Astrocyte (in vitro differentiated cells and primary cell): Measurements from ENCODE around the gene KNOP1. TPM values are rescaled to one million over a fixed set of nuclear protein-coding genes. Genes with fewer than 3 reads are reported as not detected.

ENCODE experiments used
- DNase-seq: peaks from one replicate; pipeline ENCODE4 v3.0.0-alpha.2; 2010; ENCODE audit warnings: low read depth
- FAIRE-seq: peaks from 2 replicates; lab custom pipeline; 2011; peaks lifted over from hg19 to GRCh38; lab: Jason Lieb, UNC
- H2AFZ ChIP-seq: 2 replicates; pipeline ENCODE4 v1.6.0; 2012; ENCODE audit warnings: low read depth, low read length, inconsistent platforms
- H3K27ac ChIP-seq: 2 replicates; pipeline ENCODE4 v1.5.1; 2011; ENCODE audit warnings: low read depth, low read length, inconsistent platforms
- H3K27me3 ChIP-seq: 2 replicates; pipeline ENCODE4 v1.6.0; 2011; ENCODE audit warnings: low read length, inconsistent platforms; ENCODE audit not compliant: insufficient read depth
- H3K36me3 ChIP-seq: 2 replicates; pipeline ENCODE4 v1.5.1; 2011; ENCODE audit warnings: low read length, inconsistent platforms; ENCODE audit not compliant: insufficient read depth
- H3K4me1 ChIP-seq: 2 replicates; pipeline ENCODE4 v1.5.1; 2011; ENCODE audit warnings: low read length, inconsistent platforms; ENCODE audit not compliant: insufficient read depth
- H3K4me2 ChIP-seq: 2 replicates; pipeline ENCODE4 v1.6.0; 2012; ENCODE audit warnings: low read length, inconsistent platforms
- H3K4me3 ChIP-seq: 2 replicates; pipeline ENCODE4 v1.5.1; 2011; ENCODE audit warnings: low read depth, mild to moderate bottlenecking, low read length, inconsistent platforms; ENCODE audit not compliant: insufficient read depth
- H3K79me2 ChIP-seq: 2 replicates; pipeline ENCODE4 v1.6.0; 2012; ENCODE audit warnings: mild to moderate bottlenecking, low read length, inconsistent platforms; ENCODE audit not compliant: insufficient read depth
- H3K9ac ChIP-seq: 2 replicates; pipeline ENCODE4 v1.6.0; 2012; ENCODE audit warnings: mild to moderate bottlenecking, low read length, inconsistent platforms
- H3K9me3 ChIP-seq: 2 replicates; pipeline ENCODE4 v1.5.1; 2012; ENCODE audit warnings: low read depth, mild to moderate bottlenecking, low read length, inconsistent platforms; ENCODE audit not compliant: insufficient read depth
- H4K20me1 ChIP-seq: 2 replicates; pipeline ENCODE4 v1.6.0; 2012; ENCODE audit warnings: low read length, inconsistent platforms; ENCODE audit not compliant: insufficient read depth
- H3K27ac Mint-ChIP-seq: one replicate; pipeline ENCODE4 v1.8.0; 2021; ENCODE audit warnings: mild to moderate bottlenecking, mixed read lengths; ENCODE audit not compliant: unreplicated experiment
- H3K27me3 Mint-ChIP-seq: one replicate; pipeline ENCODE4 v1.8.0; 2021; ENCODE audit warnings: low read depth, mixed read lengths; ENCODE audit not compliant: unreplicated experiment
- H3K36me3 Mint-ChIP-seq: one replicate; pipeline ENCODE4 v1.8.0; 2021; ENCODE audit warnings: low read depth, mixed read lengths; ENCODE audit not compliant: unreplicated experiment
- H3K4me1 Mint-ChIP-seq: one replicate; pipeline ENCODE4 v1.8.0; 2021; ENCODE audit warnings: low read depth, mixed read lengths; ENCODE audit not compliant: unreplicated experiment
- H3K4me3 Mint-ChIP-seq: one replicate; pipeline ENCODE4 v1.8.0; 2021; ENCODE audit warnings: mild to moderate bottlenecking, moderate library complexity, mixed read lengths; ENCODE audit not compliant: unreplicated experiment
- H3K9me3 Mint-ChIP-seq: one replicate; pipeline ENCODE4 v1.8.0; 2021; ENCODE audit warnings: mild to moderate bottlenecking, mixed read lengths; ENCODE audit not compliant: unreplicated experiment
- EZH2 ChIP-seq: IDR thresholded peaks from 2 replicates; pipeline ENCODE4 v1.6.1; 2012; ENCODE audit warnings: mild to moderate bottlenecking, low read length, inconsistent platforms; ENCODE audit not compliant: insufficient read depth
- total RNA-seq: library from RNA; stranded (reverse); gene quantifications from 2 replicates; pipeline ENCODE4 v1.2.1, GENCODE V29; 2021
- TF ChIP-seq, protein P1 (sequence below): IDR thresholded peaks from 2 replicates; pipeline ENCODE4 v1.5.1; 2011; ENCODE audit warnings: low read depth, mild to moderate bottlenecking, inconsistent platforms, low read length, moderate library complexity; ENCODE audit not compliant: insufficient read depth

Gene KNOP1
- total RNA-seq, 1 donor from 2014 or later: 22.9 TPM

DNA sequence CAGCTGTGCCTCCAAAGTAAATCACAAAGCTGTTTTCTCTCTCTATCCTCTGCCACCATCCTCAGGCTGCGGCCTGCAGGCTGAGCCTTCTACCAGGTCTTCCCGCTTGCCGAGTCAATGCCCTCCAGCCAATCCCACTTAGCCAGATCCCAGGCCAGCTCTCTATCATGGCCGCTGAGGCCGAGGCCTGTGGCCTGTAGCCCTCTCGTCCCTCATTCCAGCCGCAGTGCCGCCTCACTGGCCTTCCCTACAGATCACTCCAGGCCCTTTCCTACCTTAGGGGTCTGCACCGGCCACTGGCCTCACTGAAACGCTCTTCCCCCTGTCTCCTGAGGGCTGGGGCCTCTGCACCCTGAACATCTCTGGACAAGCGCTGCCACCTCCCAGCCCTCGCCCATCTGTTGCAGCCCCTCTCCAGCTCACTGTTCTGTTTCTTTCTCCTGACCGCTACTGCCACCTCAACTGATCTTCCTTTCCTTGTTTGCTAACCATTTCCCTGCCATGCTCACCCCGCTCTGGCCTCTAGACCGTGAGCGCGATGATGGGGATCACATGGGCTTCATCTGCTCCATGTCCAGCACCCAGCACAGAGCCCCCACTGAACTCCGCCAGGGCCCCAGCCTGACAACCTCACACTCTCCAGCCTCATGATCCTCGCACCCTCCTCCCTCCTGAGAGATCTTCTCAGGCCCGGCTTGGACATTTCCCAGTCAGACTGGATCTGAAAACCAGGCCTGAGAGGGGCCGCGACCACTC lies 8.5 kb downstream of the KNOP1 start:
- TF ChIP-seq, protein P1, sequence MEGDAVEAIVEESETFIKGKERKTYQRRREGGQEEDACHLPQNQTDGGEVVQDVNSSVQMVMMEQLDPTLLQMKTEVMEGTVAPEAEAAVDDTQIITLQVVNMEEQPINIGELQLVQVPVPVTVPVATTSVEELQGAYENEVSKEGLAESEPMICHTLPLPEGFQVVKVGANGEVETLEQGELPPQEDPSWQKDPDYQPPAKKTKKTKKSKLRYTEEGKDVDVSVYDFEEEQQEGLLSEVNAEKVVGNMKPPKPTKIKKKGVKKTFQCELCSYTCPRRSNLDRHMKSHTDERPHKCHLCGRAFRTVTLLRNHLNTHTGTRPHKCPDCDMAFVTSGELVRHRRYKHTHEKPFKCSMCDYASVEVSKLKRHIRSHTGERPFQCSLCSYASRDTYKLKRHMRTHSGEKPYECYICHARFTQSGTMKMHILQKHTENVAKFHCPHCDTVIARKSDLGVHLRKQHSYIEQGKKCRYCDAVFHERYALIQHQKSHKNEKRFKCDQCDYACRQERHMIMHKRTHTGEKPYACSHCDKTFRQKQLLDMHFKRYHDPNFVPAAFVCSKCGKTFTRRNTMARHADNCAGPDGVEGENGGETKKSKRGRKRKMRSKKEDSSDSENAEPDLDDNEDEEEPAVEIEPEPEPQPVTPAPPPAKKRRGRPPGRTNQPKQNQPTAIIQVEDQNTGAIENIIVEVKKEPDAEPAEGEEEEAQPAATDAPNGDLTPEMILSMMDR: no peak
- TF ChIP-seq EZH2: no peak
- no peak overlapping the region for H3K9ac ChIP-seq

DNA sequence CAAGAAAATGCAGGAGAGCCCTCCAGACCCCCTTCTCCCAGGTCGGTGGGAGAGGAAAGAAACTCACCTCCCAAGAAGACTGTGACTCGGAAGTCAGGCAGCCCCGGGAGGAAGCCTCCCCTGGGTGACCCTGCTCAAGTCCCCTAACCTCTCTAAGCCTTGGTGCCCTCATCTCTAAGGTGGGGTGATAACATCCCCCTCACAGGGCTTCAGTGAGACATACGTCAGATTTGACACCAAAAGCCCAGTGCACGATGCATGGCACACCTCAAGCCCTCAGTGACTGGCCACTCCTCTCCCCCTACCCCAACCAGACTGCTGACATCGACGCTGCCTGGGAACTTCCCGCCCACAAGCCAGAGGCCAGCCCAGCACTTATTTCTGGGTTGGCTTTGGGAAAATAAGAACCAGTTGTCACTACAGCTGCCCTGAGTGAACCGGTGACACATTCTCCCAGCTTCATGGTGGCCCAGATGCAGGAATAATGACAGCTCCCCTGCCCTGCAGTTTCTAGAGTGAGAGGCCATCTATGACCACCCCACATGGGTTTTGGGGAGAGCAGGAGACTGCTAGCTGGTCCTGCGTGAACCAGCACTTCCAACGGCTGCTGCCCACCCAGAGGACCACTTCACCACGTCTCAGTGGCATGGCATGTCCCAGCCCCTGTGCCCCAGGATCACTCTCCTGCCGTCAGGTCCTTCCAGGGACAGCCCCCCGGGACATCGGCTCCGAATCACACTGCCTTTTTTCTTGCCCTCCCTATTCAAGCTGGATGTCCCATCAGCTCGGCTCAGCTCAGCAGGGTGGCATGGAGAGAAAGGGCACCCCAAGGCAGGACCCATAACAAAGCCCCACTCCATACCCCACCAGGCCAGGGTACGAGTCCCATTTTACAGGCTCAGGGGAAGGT lies 9.5 kb downstream of the KNOP1 start:
- Histone ChIP-seq H3K27me3 (no peaks in the 10 kb centered on the region), H4K20me1 (peaks cover 34% of the 10 kb centered on the region), H3K9me3 (no peaks in the 10 kb centered on the region), H3K27ac (no peak overlapping the region), H3K79me2 (peaks cover 52% of the 10 kb centered on the region), H2AFZ (no peak overlapping the region), H3K4me3 (no peak overlapping the region), H3K4me2 (no peak overlapping the region), H3K4me1 (peaks cover 24% of the 10 kb centered on the region), H3K36me3 (peaks cover 17% of the 10 kb centered on the region), H3K9ac (no peak overlapping the region)
- peaks cover 24% of the 10 kb centered on the region for H3K4me1 Mint-ChIP-seq
- TF ChIP-seq EZH2: no peak
- TF ChIP-seq, protein P1: no peak
- peaks cover 30% of the 10 kb centered on the region for H3K36me3 Mint-ChIP-seq
- no peak overlapping the region for H3K27ac Mint-ChIP-seq
- DNase-seq (no peak), FAIRE-seq (no peak)
- H3K4me3 Mint-ChIP-seq: no peak overlapping the region
- peaks cover 3% of the 10 kb centered on the region for H3K9me3 Mint-ChIP-seq
- no peaks in the 10 kb centered on the region for H3K27me3 Mint-ChIP-seq

More for the DNA sequence above, 8.5 kb downstream of the KNOP1 start:
- DNase-seq (no peak), FAIRE-seq (no peak)
- Mint-ChIP-seq H3K4me3 (no peak overlapping the region), H3K27me3 (no peaks in the 10 kb centered on the region), H3K36me3 (peaks cover 29% of the 10 kb centered on the region), H3K27ac (no peak overlapping the region), H3K9me3 (peaks cover 3% of the 10 kb centered on the region), H3K4me1 (peaks cover 21% of the 10 kb centered on the region)
- Histone ChIP-seq H3K79me2 (peaks cover 62% of the 10 kb centered on the region), H3K4me3 (no peak overlapping the region), H3K27ac (no peak overlapping the region), H2AFZ (no peak overlapping the region), H3K27me3 (no peaks in the 10 kb centered on the region), H3K4me2 (no peak overlapping the region), H3K9me3 (no peaks in the 10 kb centered on the region), H4K20me1 (peaks cover 41% of the 10 kb centered on the region), H3K36me3 (peaks cover 19% of the 10 kb centered on the region), H3K4me1 (peaks cover 18% of the 10 kb centered on the region)
